Measurements from ENCODE around the gene LRRC75B.

DNA sequence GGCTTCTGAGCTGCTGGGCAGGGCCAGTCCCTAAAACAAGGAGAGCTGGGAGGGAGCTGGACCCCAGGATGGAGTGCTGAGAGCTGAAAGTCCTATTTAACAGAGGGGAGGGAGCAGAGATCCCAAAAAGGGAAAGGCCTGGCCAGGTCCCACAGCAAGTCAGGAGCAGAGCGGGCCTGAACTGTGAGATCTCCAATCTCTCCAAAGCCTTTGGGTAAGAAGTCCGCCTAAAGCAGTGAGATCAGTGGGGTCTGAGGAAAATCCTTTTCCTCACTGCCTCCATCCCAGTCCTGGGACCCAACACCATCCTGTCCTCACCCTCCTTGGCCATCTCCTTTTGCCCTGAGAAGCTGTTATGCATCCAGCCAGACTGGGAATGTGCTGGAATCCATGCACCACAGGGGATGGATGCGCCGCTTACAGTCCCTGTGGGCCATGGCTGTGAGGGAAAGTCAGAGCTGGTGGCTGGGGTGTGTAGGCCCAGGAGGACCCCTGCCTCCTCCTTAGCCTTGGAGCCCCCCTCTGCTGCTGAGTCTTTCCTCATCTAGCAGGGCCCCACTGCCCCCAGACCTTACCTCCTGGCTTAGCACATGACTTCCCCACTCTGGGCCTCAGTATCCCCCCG, 8.6 kb downstream of the LRRC75B start:
- TF ChIP-seq, protein P1, sequence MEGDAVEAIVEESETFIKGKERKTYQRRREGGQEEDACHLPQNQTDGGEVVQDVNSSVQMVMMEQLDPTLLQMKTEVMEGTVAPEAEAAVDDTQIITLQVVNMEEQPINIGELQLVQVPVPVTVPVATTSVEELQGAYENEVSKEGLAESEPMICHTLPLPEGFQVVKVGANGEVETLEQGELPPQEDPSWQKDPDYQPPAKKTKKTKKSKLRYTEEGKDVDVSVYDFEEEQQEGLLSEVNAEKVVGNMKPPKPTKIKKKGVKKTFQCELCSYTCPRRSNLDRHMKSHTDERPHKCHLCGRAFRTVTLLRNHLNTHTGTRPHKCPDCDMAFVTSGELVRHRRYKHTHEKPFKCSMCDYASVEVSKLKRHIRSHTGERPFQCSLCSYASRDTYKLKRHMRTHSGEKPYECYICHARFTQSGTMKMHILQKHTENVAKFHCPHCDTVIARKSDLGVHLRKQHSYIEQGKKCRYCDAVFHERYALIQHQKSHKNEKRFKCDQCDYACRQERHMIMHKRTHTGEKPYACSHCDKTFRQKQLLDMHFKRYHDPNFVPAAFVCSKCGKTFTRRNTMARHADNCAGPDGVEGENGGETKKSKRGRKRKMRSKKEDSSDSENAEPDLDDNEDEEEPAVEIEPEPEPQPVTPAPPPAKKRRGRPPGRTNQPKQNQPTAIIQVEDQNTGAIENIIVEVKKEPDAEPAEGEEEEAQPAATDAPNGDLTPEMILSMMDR (IDR thresholded peaks at IDR 0.05), result no peak
- no peak for TF ChIP-seq POLR2A (IDR thresholded peaks at IDR 0.05)

All from testis (tissue), 2 donors.